ENCODE data around the gene TMCO4.
A peak's percentile ranks its signal among the peaks of the same experiment; 100 is the strongest.

Gene TMCO4

DNA sequence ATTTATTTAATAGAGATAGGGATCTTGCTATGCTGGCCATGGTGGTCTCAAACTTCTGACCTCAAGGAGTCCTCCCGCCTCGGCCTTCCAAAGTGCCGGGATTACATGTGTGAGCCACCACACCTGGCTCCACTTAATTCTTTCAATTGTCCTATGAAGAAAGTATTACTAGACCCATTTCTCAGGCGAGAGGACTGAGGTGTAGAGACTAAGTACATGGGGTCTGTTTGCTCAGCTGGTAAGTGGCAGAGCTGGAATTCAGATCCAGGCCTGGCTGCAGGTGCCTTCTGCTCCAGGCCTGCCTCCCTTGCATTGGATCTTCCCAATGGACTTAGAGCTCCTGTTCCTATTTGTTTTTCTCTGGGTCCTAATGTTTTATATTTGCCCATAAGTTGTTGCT, 79.5 kb downstream of the TMCO4 start:
- DNase-seq (ENCODE audit: low read depth, low spot score) = no peak

DNA sequence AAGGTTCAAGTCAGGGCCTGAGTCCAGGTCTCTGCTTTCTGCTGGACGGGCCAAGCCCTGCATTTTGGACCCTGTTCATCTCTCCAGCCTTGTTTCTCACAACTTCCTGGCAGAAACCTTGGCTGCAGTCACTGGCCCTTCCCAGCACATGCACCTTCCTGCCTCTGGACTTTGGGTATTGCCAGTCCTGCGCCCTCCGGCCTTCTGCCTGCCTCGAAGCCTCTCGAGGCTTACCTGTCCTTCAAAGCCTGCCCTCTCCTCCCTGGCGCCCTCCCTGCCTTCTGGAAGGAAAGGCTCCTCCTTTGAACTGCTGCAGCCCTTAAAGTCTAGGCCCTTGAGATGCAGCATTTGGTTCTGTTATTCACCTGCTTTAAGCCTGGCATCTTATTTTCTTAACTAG, 82.2 kb downstream of the TMCO4 start:
- DNase-seq (ENCODE audit: low read depth, low spot score) = no peak

DNA sequence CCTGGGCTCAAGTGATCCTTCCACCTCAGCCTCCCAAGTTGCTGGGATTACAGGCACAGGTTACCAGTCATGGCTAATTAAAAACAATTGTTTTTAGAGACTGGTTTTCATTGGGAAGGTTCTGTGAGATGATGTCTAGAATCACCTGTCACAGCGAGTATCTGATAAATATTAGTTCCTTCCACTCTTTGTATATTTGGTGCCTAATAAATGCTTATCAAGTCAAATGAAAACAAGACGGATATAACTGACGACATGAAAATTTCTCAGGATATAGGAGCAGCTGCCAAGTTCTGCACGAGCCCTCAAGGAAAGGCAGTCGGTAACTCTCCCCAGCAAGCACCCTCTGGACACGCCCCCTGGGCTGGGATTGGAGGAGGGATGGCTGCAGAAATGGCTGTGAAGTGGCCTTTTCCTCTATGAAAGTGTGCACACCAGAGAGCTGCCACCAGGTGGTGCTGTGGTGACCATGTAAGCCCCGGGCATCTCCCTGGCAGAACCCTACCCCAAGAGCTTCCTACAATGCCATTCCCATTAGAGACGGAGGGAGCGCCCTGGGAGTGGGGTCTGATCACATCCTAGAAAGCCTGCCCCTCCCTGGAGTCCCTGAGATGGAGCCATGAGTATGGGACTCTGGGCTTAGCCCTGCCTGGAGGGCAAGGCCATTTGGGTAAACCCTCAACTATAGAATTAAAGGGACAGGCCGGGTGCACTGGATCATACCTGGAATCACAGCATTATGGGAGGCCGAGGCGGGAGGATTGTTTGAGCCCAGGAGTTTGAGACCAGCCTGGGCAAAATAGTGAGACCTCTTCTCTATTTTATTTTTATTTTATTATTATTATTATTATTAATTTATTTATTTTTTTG, 84.1 kb downstream of the TMCO4 start:
- peak; percentile 99 for DNase-seq (ENCODE audit: low read depth, low spot score)

DNA sequence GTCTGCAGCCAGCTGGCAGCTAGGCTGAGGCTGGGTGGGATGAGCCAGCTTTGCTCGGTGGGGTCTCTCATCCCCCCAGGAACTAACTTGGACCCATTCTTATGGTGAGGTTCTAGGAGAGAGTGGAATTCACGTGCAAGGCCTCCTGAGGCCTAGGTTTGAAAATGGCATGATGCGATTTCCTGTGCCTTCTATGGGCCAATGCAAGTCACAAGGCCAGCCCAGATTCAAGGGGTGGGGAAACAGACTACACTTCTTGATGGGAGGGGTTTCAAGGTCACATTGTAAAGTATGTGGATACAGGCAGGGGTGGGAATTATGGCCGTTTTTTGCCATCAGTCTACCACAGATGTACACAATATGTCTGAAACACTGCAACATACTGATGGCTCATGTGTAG, 86.8 kb downstream of the TMCO4 start:
- no peak for DNase-seq (ENCODE audit: low read depth, low spot score)

DNA sequence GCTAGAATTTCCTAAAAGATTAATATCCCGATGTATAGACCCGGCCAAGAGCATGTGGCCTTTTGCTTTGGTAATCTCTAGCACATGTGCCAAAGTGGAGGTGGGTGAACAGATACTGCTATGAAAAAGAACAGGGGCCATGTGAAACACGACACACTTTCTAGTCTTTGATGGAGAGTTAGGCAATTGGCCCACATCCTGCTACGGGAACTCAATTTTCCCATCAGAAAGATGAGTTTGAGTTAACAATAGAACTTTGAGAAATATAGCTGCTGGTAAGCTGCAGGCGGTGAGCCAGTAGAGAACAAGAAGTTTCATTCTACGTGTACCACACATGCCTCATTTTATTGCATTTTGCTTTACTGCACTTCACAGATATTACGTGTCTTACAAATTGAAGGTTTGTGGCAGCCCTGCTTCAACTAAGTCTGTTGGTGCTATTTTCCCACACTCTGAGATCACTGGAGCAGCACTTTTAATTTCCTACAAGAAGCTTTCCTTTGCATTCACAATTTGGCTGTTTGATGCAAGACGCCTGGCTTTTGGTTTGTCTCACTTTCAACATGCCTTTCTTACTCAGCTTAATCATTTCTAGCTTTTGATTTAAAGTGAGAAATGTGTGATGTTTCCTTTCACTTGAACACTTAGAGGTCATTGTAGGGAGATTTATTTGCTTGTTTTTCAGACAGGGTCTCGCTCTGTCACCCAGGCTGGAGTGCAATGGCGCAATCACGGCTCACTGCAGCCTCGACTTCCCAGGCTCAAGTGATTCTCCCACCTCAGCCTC, 88.7 kb downstream of the TMCO4 start:
- no peak for DNase-seq (ENCODE audit: low read depth, low spot score)

DNA sequence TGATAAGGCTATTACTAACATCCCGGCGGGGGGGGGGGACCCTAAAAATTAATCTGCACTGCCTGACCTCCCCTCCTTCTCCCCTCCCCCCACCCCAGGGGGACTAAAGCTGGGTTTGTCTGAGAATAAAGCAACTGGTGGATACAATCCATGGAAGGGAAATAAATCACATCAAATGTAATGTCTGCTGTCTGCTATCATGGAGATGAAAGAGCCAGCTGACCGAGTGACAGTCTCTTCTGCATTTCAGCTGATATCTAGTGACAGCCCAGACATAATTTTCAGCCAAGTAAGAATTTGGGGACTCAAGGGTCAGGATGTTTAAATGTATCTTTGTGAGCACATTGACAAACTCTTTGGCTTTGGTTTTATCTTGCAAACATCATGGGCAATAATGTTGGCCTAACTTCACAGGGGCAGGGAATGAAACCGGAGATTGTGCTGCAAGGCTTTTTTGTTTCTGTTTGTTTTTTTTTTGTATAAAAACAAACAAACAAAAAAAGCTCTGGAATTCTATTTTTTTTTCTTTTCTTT, 90.4 kb downstream of the TMCO4 start:
- no peak for DNase-seq (ENCODE audit: low read depth, low spot score)

DNA sequence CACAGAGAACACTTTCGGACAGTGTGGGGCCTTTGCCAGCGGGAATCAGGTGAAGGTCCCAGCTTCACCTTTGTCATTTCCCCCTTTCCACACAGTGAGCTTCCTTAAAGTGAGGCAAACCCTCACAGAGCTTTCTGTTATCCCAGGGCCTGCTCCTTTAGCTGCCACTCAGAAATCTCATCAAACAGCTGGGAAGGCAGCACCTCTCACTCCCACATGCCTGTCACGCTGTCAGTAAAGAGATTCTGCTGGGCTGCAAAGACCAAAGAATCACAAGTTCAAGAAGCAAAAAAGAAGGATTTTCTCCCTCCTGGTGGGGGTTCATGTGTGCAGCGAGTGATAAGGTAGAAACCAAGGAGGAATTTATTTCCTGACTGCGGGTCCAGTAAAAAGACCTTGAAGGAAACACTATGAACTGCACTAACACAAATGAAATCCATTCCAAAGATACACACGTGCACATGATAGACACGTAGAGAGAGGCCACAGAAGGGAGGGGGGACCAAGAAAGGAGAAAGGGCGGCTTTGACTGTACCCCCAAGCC, 91.1 kb downstream of the TMCO4 start:
- no peak for DNase-seq (ENCODE audit: low read depth, low spot score)

DNA sequence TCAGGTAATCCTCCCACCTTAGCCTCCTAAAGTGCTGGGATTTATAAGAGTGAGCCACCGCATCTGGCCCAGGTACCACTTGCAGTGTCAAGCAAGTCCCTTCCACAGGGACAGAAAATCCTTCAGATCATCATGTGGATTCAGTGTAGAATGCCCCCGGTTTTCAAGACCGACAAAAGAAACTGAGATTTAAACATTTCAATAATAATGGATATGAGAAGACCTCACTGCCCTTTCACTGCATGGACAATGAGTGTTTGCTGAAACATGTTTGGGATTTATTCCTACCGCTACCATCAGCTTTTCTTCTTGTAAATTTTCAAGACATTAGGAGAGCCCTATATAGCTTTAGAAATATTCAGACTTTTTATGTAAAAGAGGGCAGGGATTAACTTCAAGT, 93.6 kb downstream of the TMCO4 start:
- DNase-seq (ENCODE audit: low read depth, low spot score) = no peak

DNA sequence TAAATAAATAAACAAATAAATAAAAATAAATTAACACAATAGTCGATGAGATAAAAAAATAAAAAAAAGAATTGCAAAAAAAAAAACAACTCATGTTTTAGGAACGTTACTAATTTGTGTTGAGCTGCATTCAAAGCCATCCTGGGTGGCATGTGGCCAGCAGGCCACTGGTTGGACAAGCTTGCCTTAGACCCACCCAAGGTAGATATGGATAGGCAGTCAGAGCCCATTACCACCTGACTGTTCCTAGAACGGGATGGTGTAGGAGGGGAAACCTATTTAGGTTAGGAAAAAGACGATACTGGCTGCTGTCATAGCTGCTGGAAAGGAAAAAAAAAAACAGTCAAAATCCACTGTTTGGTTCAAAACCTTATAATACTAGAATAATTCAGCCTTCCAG, 94.3 kb downstream of the TMCO4 start:
- no peak for DNase-seq (ENCODE audit: low read depth, low spot score)

DNA sequence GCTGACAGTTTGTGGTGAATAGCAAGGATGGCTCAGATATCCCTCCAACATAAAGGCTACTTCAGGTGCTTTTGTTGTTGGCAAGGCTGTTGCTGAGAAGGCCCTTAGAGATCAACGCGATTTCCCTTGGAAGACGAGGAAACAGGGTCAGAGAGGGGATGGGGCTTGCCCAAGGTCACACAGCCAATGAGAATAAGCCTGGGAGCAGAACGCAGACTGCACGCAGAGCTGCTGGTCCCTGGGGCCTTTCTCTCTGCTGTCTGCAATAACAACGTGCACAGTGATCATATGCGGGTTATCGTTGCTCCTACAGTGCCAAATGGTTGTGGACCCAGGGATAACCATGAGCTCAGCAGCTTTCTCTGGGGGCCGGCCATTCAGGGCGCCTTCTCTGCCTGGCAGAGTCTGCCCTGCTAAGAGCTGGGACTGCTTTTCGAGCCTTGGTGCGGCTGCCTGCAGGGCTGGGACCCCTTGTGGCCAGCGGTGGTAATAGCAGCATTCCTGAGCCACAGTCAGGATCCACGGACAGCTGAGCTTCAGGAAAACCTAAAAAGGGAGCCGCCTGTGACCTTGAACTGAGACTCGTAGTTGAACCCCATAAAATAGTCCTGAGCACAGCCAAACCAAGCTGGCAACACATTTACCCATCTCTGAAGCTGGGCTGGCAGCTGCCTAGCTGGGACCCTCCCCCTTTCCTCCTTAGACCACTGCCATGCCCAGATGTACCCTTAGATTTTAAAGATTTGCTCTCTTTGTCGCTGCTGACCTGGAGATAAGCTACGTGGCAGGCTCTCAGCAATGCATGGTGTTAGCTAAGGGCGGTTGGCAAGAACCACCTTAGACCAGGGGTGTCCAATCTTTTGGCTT, 95.2 kb downstream of the TMCO4 start:
- DNase-seq (ENCODE audit: low read depth, low spot score) = peak; percentile 88

DNA sequence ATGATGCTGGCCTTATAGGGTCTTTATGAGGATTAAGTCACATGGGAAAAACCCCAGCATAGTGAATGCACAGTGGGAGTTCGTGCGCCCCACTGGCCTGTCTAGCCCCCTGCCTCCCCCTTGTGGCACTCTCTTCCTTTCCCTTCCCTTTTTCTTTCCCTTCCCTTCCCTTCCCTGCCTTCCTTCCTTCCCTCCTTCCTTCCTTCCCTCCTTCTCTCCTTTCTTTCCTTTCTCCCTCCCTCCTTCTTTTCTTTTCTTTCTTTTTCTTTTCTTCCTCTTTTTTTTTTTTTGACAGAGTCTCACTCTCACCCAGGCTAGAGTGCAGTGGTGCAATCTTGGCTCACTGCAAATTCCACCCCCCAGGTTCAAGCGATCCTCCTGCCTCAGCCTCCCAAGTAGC, 96.4 kb downstream of the TMCO4 start:
- no peak for DNase-seq (ENCODE audit: low read depth, low spot score)

DNA sequence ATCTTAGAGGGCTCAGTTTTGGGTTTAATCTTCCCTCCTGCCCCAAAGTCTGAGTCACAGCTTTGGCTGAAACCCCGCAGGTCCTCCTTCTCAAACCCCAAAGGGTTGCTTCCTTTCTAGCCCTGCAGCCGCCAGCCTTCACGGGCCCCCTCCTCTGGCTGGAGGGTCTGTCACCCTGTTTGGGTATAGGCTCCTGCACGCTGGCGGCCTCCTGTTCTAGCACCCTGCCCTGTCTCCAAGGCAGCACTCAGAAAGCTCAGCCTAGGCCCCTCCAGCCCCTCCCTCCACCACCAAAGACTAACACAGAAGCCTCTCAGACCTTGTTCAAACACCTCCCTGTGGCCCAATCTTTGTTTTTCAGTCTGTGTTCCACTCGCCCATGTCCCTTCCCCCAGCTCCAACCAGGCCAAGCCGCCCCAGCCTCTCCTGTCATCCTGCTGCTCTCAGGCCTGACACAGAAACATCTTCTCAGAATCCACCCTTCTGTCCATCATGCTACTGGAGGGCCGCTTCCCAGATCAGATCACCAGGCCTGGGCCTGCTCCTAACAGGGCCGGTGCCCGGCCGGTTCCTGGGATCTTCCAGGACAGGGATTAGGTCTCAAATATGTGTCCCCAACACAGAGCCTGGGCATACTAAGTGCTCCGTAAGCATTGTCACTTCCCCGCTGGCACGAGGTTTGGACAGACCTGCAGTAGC, 99.5 kb downstream of the TMCO4 start:
- DNase-seq (ENCODE audit: low read depth, low spot score) = no peak

DNA sequence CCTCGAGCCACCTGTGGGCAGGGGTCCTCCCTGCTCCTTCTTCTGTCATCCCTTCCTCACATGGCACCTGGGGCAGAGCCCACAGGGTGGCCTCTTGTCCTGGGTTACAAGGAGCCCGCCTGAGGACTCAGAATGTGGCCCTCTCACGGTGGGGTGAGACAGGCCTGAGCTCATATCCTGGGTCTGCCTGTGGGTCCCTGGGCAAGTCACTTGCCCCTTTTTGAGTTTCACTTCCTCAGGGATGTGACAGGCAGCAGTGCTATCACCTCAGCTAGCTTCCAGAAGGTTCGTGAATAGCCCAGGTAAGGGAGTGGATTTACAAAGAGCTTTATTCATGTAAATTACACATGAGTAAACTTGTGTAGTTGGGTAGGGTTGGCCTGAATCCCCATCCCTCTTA, 101.5 kb downstream of the TMCO4 start:
- no peak for DNase-seq (ENCODE audit: low read depth, low spot score)

DNA sequence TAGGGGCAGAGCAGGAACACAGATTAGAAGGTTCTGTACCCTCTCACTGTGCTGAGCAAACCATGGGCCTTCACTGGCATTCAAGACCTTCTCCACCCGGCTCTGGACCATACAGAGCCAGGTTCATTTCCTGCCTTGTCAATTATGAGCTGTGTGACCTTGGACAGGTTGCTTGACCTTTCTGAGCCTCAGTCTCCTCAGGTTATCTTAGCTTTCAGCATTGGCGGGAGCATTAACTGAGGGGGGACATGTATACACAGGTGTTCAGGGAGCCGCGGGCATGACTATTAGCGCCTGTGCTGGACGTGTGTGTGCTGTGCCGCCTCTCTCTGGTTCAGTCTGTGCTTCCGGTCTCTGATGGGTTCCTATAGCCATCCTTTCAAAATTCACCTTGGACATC, 102.9 kb downstream of the TMCO4 start:
- no peak for DNase-seq (ENCODE audit: low read depth, low spot score)

DNA sequence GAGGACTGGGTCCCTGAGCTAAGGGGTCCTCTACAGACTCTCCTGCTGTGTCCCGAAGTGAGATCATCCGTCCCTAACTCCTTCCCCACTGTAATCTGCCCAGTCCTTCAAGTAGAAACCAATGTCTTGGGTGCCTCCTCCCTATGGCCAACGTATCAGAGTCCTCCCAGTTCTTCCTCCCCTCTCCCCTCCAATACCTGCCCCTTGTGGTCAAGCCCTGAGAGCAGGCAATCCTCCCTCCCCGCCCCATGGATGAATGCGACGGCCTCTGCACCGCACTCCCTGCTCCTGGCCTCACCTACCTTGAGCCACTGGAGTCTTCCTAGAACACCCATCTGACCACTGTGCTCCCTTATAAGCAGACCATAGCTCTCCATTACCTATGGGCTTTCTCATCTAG, 103.9 kb downstream of the TMCO4 start:
- no peak for DNase-seq (ENCODE audit: low read depth, low spot score)

DNA sequence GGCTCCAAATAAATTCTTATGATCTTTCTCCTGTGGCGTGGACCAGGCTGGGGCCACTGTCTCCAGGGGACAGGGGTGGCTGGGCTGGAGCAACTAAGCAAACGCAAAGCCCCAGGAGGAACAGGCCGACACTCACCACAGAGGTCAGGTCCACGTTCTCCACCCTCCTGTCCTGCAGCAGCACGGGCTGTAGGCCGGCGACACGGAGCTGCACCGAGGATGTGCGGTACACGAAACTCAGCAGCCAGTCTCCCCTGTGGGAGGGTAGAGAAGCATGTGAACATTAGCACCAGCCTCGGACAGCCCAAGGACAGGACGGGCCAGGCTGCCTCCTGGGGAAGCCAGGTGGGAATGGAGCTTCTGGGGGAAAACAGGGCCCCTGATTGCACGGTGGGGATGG, 105.4 kb downstream of the TMCO4 start:
- DNase-seq (ENCODE audit: low read depth, low spot score) = no peak

DNA sequence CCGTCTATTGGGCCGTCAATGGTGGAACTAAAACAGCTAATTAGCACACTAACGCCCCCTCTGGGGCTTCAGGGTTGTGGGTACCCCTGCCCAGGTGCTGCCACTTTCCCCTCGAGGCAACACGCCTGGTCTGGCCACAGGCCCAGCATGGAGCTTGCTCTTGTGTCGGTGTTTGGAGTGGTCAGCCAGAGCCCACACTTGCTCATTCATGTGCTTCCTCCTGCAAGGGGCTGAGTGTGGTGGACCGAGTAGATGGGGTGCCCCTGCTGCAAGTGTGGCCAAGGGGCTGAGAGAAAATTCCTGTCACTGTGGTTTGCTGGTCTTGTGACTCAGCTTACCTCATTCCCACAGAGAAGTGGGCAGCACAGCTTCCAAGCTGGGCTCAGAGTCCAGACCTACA, 109.4 kb downstream of the TMCO4 start:
- DNase-seq (ENCODE audit: low read depth, low spot score) = no peak

DNA sequence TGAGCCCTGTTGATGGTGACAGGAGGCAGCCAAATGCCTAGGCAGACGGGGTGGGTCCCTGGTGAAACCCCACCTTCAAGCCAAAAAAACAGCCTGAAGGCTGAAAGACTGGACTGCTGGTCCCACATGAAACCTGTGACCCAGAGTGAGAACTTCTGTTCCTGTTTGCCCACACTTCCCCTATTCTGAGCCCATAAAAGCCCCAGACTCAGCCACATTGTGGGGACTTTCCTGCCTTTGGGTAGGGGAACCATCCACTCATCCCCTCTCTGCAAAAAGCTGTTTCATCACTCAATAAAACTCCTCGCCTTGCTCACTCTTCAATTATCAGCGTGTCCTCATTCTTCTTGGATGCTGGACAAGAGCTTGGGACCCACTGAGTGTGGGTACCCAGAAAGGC, 109.9 kb downstream of the TMCO4 start:
- DNase-seq (ENCODE audit: low read depth, low spot score) = no peak

DNA sequence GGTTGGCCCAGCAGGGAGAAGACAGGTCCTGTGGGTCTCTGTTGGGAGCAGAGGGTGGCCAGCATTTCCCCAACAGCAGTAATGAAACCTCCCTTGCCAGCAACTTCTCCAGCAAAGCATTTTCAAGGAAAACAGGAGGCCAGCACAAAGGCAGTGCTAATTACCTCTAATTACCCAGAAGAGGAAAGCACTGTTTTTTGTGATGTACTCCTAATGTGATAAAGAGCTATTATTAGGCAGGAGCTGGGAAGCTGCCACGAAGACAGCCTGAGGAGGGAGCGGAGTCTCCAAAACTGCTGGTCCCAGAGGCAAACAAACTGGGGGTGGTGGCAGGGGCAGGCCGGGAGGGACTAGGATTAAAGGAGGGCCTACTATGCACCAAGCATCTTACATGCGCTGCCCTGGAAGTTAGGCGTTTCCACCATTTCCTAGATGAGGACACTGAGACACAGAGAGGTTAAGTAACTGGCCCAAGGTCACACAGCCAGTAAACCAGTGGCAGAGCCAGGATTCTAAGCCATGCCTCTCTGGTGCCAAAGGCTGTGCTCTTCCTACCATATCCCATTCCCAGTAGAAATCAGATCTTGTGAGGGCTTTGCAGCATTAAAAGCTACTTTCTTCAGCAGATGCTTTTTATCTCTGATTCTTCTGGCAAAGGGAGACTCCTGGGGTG, 110.5 kb downstream of the TMCO4 start:
- DNase-seq (ENCODE audit: low read depth, low spot score) = peak; percentile 35
